Calu3 (cell line): ENCODE results near the gene EWSR1. TPM values are rescaled to one million over a fixed set of nuclear protein-coding genes. Genes with fewer than 3 reads are reported as not detected.

Experiments used
- BruUV-seq: library from RNA; stranded (reverse); fragments of 400-500 nt; replicated peaks from 2 replicates; lab custom pipeline; 2021; lab: Mats Ljungman, UMichigan
- CTCF ChIA-PET: fragments of 300-600 bp; sonication (Branson Sonifier 250); formaldehyde crosslinking; loops from one replicate; lab custom pipeline; 2022; ENCODE audit warnings: antibody characterized with exemption; lab: Charles Lee
- DNase-seq: peaks from one replicate; pipeline ENCODE4 v3.0.0; 2022
- H3K27ac Mint-ChIP-seq: one replicate; pipeline ENCODE4 v1.8.0; 2022; ENCODE audit warnings: mixed read lengths; ENCODE audit not compliant: unreplicated experiment
- H3K27me3 Mint-ChIP-seq: one replicate; pipeline ENCODE4 v1.8.0; 2022; ENCODE audit warnings: mixed read lengths; ENCODE audit not compliant: unreplicated experiment
- H3K36me3 Mint-ChIP-seq: one replicate; pipeline ENCODE4 v1.8.0; 2022; ENCODE audit warnings: mild to moderate bottlenecking, moderate library complexity, mixed read lengths; ENCODE audit not compliant: insufficient read depth, unreplicated experiment
- H3K4me1 Mint-ChIP-seq: one replicate; pipeline ENCODE4 v1.8.0; 2022; ENCODE audit warnings: mild to moderate bottlenecking, low read depth, mixed read lengths; ENCODE audit not compliant: unreplicated experiment
- H3K4me3 Mint-ChIP-seq: one replicate; pipeline ENCODE4 v1.8.0; 2022; ENCODE audit warnings: mild to moderate bottlenecking, low read depth, moderate library complexity, mixed read lengths; ENCODE audit not compliant: unreplicated experiment
- H3K9me3 Mint-ChIP-seq: one replicate; pipeline ENCODE4 v1.8.0; 2022; ENCODE audit warnings: low read depth, mixed read lengths; ENCODE audit not compliant: unreplicated experiment
- intact Hi-C: fragments of 100-400 bp; cut with micrococcal nuclease; formaldehyde crosslinking; loops from one replicate; pipeline ENCODE4 v1.10.0; 2022; ENCODE audit not compliant: unreplicated experiment
- total RNA-seq: library from RNA; stranded (reverse); gene quantifications from 2 replicates; pipeline ENCODE4 v1.2.3, GENCODE V29; 2022
- TF ChIP-seq, protein P1 (sequence below): fragments of 200-600 bp; IDR thresholded peaks from one replicate; pipeline ENCODE4 v1.8.0; 2022; ENCODE audit warnings: antibody characterized with exemption; ENCODE audit not compliant: unreplicated experiment

The EWSR1 gene
- total RNA-seq, 1 experiment from 2014 or later: 374 TPM

GRCh38 chr22:29336751-29337490, 68.9 kb downstream of the EWSR1 start:
- Mint-ChIP-seq H3K4me1 (no peaks in the 10 kb centered on the region), H3K9me3 (no peaks in the 10 kb centered on the region), H3K36me3 (peaks cover 25% of the 10 kb centered on the region), H3K27ac (no peak overlapping the region), H3K4me3 (no peak overlapping the region), H3K27me3 (no peaks in the 10 kb centered on the region)
- TF ChIP-seq, protein P1, sequence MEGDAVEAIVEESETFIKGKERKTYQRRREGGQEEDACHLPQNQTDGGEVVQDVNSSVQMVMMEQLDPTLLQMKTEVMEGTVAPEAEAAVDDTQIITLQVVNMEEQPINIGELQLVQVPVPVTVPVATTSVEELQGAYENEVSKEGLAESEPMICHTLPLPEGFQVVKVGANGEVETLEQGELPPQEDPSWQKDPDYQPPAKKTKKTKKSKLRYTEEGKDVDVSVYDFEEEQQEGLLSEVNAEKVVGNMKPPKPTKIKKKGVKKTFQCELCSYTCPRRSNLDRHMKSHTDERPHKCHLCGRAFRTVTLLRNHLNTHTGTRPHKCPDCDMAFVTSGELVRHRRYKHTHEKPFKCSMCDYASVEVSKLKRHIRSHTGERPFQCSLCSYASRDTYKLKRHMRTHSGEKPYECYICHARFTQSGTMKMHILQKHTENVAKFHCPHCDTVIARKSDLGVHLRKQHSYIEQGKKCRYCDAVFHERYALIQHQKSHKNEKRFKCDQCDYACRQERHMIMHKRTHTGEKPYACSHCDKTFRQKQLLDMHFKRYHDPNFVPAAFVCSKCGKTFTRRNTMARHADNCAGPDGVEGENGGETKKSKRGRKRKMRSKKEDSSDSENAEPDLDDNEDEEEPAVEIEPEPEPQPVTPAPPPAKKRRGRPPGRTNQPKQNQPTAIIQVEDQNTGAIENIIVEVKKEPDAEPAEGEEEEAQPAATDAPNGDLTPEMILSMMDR: no peak
- intact Hi-C loops: no loop called here
- no peak for DNase-seq
- BruUV-seq: no TSS peak
- CTCF ChIA-PET: no interaction called here

DNA sequence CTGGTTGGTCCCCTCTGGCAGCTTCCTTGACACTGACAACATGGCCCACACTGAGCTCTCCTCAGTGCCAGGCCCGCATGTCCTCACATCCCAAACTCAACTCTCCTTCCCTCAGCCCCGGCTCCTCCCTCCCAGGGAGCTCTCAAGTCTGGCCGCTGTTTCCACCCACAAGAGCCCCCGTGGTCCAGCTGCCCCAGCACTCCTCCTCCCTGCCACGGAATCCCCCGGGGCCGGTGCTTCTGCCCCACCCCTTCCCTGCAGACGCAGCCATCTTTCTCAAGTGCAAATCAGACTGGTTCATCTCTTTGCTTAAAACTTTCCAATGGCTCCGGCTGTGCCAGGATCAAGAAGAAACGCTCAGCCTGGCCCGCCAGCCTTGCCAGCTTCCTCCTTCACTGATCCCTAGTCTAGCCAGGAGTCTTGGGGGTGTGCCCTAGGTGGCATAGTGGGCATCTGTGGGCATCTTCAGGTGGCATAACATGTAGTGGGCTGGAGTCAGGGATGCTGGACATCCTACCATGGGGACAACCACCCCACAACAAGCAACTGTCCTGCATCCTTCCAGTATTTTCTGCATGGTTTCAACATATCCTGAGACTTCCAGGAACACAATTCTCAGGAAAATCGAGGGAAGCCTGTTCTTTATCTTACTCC, 69.7 kb downstream of the EWSR1 start:
- Mint-ChIP-seq H3K36me3 (peaks cover 33% of the 10 kb centered on the region), H3K4me1 (no peaks in the 10 kb centered on the region), H3K4me3 (no peak overlapping the region), H3K27me3 (no peaks in the 10 kb centered on the region), H3K9me3 (no peaks in the 10 kb centered on the region), H3K27ac (no peak overlapping the region)
- DNase-seq: no peak
- no TSS peak for BruUV-seq
- intact Hi-C loops: no loop called here
- TF ChIP-seq, protein P1: no peak
- CTCF ChIA-PET: no interaction called here

DNA sequence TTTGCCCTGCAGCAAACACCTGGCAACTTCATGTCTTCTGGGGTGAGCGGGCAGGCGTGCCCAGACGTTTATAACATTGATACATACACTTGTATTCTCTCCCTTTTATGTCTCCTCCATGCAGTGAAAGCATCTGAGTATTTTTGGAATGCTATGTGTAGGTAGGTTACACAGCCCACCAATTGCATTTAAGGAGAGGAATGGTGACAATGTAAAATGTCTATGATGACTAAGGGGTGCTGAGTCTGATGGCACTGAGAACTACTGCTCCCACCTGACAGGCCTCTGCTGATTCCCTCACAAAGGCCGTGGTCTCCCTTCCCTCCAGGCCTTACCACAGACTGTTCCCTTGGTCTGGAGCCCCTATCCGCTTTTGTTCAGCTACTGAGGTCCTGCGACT, 70.3 kb downstream of the EWSR1 start:
- intact Hi-C loops: no loop called here
- TF ChIP-seq, protein P1: no peak
- Mint-ChIP-seq H3K9me3 (no peaks in the 10 kb centered on the region), H3K27ac (no peak overlapping the region), H3K27me3 (no peaks in the 10 kb centered on the region), H3K36me3 (peaks cover 33% of the 10 kb centered on the region), H3K4me1 (no peaks in the 10 kb centered on the region), H3K4me3 (no peak overlapping the region)
- BruUV-seq: no TSS peak
- DNase-seq: no peak
- CTCF ChIA-PET: no interaction called here

DNA sequence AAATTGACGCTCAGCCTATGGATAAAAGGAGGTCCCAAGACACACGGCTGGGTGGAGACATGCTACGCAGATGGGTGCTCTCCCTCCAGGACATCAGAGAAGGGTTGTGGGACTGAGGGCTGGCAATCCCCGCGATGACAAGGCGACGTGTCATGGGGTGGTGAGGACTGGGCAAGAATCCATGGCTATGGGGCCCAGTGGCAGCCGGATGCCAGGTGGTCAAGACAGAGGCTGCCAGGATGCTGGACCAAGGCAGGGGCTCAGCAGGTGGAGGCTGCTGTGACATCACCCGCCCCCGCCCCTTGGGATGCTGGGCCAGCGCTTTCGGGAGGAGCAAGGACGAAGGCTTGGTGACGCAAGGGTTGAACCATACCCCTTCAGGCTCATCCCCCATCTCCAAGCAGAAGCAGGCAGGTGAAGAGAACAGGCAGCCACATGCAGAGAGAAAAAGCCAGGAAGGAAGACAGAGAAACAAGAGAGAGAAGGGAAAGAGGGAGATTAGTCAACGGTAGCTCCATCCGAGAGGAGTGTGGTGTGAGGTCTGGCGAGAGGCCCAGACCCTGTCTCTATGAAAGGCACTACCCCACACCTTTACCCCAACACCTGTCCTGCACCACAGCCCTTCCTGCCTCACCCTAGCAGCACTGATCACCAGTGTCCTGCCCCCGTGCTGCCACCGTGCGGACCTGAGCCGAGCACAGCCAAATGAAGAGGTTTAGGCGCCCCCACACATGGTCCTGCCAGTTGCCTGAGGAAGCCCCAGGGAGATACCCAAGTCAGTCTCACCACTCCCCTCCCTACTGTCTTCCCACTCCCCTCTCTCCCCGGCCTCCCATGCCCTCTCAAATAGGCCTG, 71.5 kb downstream of the EWSR1 start:
- TF ChIP-seq, protein P1: no peak
- no peaks in the 10 kb centered on the region for H3K27me3 Mint-ChIP-seq
- peaks cover 31% of the 10 kb centered on the region for H3K36me3 Mint-ChIP-seq
- DNase-seq: no peak
- BruUV-seq: no TSS peak
- H3K27ac Mint-ChIP-seq: no peak overlapping the region
- CTCF ChIA-PET: no interaction called here
- H3K9me3 Mint-ChIP-seq: no peaks in the 10 kb centered on the region
- H3K4me1 Mint-ChIP-seq: no peaks in the 10 kb centered on the region
- no peak overlapping the region for H3K4me3 Mint-ChIP-seq
- intact Hi-C loops: no loop called here
